GM10248 (cell line): ENCODE measurements around the gene ANGEL1.

Experiments
- CTCF ChIA-PET: fragments of 300-600 bp; sonication (Branson Sonifier 250); formaldehyde crosslinking; extraction: SDS; loops from one replicate; lab custom pipeline; 2021; ENCODE audit warnings: antibody characterized with exemption; lab: Yijun Ruan, JAX
- POLR2A ChIA-PET: fragments of 350-650 bp; sonication (Branson Sonifier 250); formaldehyde crosslinking; extraction: SDS; loops from one replicate; lab custom pipeline; 2020; ENCODE audit warnings: antibody characterized with exemption; lab: Yijun Ruan, JAX
- DNase-seq: peaks from one replicate; pipeline ENCODE4 v3.0.0; 2012; ENCODE audit errors: extremely low spot score
- CTCF ChIP-seq: IDR thresholded peaks from 2 replicates; pipeline ENCODE4 v1.5.1; 2012; ENCODE audit warnings: mild to moderate bottlenecking, low read depth; ENCODE audit errors: extremely low read depth, missing control alignments, control extremely low read depth

Gene ANGEL1

DNA sequence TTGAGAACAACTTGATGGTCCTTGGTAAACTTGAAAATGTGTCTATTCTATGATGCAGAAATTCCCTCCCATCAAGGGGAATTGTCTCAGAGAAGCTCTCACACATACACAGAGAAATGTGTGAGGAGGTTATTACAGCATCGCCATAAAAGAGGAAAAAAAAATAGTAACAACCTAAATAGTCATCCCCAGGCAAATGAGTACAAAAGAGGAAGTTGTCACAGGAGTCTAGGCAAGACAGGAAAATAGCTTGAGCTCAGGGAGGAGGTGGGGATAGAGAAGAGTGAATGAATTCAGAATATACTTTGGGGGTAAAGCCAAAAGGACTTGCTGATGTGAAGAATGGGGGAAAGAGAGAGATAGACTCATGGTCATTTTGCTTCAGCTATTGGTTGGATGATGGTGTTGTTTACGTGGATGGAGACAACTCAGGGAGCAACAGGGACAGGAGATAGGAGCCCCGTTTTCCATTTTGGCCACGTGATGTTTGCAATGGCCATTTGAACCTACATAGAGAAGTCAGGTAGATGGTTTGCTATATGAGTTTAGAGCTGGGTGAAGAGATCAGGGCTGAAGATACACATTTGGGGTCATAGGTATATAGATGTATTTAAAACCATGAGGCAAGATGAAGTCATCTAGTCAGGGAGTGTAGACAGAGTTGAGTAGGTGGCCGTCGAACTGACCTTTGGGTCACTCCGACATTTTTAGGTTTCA lies 33.8 kb upstream of the ANGEL1 start:
- no peak for TF ChIP-seq CTCF
- ChIA-PET CTCF (interaction anchor here (1.1 to 2.3 kb wide), 5 partner anchors 9 to 224 kb away, joined by 3 to 8 read pairs (median 5); no protein-coding TSS in a partner anchor), POLR2A (no interaction called here)
- DNase-seq = no peak

DNA sequence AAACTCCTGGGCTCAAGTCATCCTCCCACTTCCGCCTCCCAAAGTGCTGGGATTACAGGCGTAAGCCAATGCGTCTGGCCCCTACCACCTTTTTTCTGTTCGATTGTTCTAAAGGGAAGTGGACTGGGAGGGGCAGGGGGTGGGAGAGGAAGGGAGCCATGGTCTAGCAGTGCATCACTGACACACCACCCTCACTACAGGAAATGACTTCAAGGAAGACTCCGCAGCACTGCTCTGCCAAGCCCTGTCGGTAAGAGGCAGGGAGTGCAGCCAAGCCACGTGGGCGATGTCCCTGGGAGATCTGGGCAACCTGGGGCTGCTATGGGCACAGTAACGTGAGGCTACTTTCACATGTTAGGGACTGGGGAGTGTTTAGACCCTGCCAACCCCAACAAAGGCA lies 31.5 kb upstream of the ANGEL1 start:
- no peak for DNase-seq
- POLR2A ChIA-PET = no interaction called here
- TF ChIP-seq CTCF = no peak
- CTCF ChIA-PET = no interaction called here

DNA sequence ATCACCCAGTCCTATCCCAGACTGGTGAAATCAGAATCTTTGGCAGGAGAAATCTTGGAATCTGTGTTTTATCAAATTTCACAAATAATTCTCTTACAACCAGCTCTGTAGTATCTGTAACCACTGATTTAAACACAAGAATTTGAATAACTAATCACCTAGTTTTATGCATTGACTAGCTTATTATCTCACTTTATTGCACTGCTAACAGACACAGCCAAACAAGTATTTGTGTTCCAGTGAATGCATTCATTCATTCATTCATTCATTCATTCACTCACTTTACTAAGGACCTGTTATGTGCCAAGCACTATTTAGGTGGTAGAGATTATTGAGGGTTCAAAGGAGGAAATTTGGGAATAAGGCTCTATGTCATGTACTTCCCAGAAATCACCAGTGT lies 29.7 kb upstream of the ANGEL1 start:
- no peak for DNase-seq
- TF ChIP-seq CTCF = no peak
- ChIA-PET POLR2A (no interaction called here), CTCF (no interaction called here)

DNA sequence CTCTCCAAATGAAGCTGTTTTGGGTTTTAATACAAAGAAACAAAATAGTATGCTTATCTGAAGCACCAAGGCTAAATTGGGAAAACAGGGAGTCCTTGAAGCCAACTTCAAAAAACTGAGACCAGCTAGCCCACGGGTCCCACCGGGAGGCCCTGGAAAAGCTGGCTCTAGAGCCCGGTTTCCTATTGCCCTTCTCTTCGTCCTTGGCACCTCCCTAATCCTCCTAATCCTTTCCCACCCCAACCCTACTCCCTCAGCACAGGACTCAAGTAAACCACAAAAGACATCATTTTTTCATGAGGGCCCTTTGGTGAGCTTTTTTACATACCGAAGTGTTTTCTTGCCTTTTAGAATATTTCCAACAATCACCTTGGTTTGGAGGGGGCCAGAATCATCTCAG lies 24.8 kb upstream of the ANGEL1 start:
- no peak for TF ChIP-seq CTCF
- POLR2A ChIA-PET = no interaction called here
- no peak for DNase-seq
- CTCF ChIA-PET = interaction anchor here (1.5 to 1.7 kb wide), 2 partner anchors 9 to 10 kb away, joined by 3 to 5 read pairs; no protein-coding TSS in a partner anchor

DNA sequence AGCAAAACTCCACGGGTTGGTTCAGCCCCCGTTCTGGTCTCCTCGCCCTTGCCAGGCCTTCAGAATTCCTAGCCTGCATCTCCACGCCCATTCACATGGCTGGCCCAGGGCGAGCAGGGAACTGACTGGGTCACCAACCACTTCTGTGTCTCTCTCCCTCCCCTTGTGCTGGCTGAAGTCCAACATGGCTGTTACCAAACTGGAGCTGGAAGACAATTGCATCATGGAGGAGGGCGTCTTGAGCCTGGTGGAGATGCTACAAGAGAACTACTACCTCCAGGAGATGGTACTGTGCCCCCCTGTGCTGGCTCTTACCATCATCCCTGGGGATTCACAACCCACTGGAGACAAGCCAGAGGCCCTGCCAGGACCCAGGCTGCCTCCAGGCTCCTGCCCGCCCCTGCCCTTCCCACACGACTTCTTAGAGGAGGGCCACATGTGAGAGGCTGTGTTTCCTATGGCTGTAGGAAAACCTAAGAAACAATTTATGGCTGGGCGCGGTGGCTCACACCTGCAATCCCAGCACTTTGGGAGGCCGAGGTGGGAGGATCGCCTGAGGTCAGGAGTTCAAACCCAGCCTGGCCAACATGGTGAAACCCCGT lies 23.4 kb upstream of the ANGEL1 start:
- no peak for TF ChIP-seq CTCF
- ChIA-PET CTCF (no interaction called here), POLR2A (no interaction called here)
- DNase-seq = no peak

GRCh38 chr14:76834241-76834661 lies 21.6 kb upstream of the ANGEL1 start:
- TF ChIP-seq CTCF = no peak
- ChIA-PET POLR2A (no interaction called here), CTCF (no interaction called here)
- no peak for DNase-seq

DNA sequence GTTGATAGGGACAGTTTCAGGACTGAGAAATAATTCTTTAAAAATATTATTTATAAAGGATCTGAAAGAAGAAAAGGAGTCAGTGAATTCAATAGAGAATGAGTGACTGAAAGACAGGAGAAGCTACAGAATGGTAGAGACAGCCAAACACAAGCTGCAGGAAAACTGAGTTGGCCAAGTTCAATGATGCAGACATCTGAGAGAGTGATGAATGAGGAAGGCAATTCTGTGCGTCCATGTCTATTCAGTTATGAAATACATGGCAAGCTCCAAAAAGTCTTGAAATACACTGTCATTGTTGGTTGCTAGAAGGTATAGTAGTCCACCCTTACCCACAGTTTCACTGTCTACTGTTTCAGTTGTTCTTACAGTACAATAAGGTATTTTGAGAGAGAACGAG lies 20.3 kb upstream of the ANGEL1 start:
- no peak for DNase-seq
- CTCF ChIA-PET = no interaction called here
- POLR2A ChIA-PET = no interaction called here
- TF ChIP-seq CTCF = no peak
